Lower leg skin (tissue), 3 donors: Measurements from ENCODE around the gene ADAM33.

Experiments
- POLR2A ChIP-seq, 2 donors: fragments of 450-650 bp; IDR thresholded peaks; one replicate each; pipeline ENCODE4 v1.6.1; 2016 to 2017; ENCODE audit warnings: antibody characterized with exemption in 2 of 2, mild to moderate bottlenecking in 1 of 2, moderate library complexity in 1 of 2
- TF ChIP-seq, protein P1 (sequence below), 3 donors: fragments of 450-650 bp; IDR thresholded peaks; one replicate each; pipeline ENCODE4 v1.5.1; 2016; ENCODE audit warnings: antibody characterized with exemption in 3 of 3, mild to moderate bottlenecking in 3 of 3, moderate library complexity in 2 of 3

DNA sequence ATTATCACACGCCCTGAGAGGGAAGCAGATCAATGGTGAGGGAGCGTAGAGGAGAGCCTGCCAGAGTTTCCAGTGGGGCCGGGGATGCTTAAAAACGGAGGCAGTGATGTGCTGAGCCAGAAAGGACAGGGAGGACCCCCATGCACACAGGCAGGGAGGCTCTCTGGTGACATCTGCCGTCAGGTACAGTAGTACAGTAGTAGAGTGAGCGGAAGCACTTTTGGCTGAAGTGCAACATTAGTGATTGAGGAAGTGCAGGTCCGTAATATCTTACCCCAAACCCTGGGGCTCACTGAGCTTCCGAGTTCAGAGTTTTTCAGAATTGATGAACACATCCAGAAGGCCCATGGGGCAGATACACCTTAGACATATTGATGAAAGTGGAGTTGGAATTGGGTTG is 60.7 kb downstream of the ADAM33 start:
- TF ChIP-seq, protein P1, sequence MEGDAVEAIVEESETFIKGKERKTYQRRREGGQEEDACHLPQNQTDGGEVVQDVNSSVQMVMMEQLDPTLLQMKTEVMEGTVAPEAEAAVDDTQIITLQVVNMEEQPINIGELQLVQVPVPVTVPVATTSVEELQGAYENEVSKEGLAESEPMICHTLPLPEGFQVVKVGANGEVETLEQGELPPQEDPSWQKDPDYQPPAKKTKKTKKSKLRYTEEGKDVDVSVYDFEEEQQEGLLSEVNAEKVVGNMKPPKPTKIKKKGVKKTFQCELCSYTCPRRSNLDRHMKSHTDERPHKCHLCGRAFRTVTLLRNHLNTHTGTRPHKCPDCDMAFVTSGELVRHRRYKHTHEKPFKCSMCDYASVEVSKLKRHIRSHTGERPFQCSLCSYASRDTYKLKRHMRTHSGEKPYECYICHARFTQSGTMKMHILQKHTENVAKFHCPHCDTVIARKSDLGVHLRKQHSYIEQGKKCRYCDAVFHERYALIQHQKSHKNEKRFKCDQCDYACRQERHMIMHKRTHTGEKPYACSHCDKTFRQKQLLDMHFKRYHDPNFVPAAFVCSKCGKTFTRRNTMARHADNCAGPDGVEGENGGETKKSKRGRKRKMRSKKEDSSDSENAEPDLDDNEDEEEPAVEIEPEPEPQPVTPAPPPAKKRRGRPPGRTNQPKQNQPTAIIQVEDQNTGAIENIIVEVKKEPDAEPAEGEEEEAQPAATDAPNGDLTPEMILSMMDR (IDR thresholded peaks at IDR 0.05) = no peak
- TF ChIP-seq POLR2A (IDR thresholded peaks at IDR 0.05) = no peak
